GM18498 (cell line): ENCODE measurements around the gene TMEM95.
A peak's percentile ranks its signal among the peaks of the same experiment; 100 is the strongest.

Experiments used
- ATAC-seq: cut with Tn5 transposase; IDR thresholded peaks from one replicate; pipeline ENCODE4 v1.9.1; 2021; ENCODE audit warnings: mild to moderate bottlenecking, moderate library complexity; ENCODE audit not compliant: unreplicated experiment

The TMEM95 gene, protein sequence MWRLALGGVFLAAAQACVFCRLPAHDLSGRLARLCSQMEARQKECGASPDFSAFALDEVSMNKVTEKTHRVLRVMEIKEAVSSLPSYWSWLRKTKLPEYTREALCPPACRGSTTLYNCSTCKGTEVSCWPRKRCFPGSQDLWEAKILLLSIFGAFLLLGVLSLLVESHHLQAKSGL

DNA sequence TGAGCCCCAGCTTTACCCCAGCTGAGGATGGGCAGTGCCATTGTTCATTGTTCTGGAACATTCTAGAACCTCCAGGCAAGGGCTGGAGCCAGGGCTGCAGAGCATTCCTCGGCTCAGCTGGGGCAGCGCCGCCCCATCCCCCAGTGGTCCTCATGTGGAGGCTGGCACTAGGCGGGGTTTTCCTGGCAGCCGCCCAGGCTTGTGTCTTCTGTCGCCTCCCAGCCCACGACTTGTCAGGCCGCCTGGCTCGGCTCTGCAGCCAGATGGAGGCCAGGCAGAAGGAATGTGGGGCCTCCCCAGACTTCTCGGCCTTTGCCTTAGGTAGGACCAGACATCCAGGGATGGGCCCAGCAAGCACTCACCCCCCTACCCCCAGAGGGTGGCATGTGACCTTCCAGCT, at the start of gene TMEM95:
TSS of gene TMEM95 (plus strand) at position 104 of the 400 bp plus-strand sequence. CDS start at position 153, 49 bp downstream.
- no peak for ATAC-seq

DNA sequence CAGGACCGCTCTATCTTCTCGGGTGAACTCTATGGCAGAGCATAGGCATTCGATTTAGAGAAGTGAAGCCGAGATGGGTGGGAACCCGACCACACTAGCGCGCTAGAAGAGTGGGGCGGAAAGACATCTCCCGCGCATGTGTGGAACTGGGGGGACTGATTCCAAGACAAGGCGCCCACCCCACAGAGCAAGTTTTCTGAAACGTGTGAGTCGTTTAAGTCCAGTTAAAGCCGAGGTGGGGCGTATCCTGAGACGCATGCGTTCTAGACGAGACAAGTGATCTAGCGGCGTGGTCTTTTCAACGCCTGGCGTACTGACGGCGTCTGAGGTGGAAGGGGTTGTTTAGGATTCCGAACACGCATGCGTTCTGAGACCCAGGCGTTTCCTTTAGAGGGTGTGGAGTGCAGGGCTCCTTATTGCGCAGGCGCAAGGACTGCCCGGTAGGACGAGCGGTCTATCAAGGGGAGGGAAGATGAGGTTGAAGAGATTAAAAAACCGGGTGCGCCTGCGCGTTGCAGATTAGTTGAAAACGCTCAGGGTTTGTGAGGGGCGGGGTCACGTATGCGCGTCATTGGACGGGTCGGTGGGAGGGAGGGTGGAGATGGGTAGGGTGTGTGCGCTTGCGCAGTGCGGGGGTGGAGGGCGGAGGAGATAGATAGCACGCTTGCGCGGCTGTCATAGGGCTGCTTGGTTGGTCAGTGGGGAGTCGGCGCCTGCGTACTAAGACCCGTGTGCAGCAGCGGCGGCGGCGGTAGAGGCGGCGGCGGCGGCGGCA, 47.9 kb upstream of the TMEM95 start, which contains the start of gene EIF5A:
TSS of gene EIF5A (plus strand) at position 718 of the 775 bp plus-strand sequence. CDS start 2,008 bp downstream, outside the sequence.
- peak; percentile 78 for ATAC-seq

DNA sequence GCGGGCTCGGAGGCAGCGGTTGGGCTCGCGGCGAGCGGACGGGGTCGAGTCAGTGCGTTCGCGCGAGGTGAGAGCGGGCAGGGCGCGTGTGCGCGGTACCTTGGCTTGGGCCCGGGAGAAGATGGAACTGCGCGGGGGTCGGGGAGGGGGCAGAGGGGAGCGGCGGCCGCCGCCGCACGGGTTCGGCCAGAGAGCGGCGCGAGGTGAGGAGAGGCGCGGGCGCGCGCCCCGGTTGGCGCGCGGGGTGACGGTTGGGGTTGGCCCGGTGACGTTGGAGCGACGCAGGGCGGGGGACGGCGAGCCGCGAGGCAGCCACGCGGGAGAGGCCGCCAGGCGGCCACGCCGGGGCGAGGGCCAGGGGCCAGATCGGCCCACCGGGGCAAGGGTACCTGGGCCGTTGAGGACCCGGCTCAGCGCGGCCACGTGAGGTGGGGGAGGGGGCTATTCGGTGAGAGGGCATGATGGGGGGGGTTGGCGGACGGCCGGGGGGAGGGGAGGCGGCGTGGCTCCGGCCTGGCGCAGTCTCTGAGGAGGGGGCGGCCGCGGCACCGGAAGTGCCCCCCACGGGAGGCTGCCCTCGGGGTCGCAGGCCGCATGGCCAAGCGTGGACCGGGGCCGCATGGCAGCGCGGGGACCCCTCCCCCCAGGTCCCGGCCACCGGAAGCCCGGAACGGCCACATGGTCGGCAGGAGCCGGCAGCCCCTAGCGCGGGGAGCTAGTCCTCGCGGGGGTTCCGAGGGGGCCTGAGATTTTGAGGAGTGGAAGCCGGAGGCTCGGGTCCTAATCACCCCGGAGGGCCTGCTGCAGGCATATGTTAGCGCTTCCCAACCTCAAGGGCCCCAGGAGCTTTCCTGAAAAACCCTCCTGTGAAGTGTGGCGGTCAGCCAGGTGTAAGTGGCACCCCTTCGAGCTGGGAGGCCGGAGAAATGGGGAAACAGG, 47.0 kb upstream of the TMEM95 start:
- ATAC-seq = peak; percentile 0

DNA sequence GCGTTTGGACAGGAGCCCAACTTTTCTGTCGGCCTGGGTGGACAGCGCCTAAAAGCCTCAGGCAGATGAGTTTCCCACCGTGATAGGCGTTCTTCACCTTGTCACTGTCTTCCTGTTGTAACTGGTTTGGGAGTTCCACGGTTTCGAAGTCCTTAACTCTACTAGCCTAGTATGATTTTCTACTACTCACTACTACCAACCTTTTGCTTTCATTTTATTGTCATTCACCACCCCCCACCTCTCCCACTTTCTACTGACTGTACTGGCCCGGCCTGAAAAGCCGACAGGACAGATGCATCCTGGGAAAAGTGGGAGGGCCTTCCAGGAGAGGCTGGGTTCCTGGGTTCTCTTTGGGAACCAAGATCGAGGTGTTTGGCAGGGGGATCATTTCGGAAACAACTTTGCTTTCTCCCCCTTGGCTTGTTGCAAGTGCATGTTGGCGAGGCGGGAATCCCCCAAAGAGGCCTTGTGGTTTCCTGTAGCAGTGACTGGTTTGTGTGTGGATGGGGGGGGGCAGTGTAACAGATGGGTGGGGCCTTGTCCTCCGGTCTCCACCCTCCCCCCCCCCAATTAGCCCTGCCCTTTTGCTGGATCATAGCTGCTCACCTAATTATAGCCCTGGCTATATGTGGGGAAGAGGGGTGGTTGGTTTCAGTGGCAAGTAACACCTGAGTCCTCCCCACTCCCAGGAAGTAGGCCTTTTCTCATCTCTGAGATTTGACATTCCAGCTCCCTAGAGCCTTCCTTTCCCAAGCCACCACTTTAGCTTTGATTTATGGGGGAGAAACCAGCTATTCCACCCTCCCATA, 46.1 kb upstream of the TMEM95 start:
- ATAC-seq = peak; percentile 27

DNA sequence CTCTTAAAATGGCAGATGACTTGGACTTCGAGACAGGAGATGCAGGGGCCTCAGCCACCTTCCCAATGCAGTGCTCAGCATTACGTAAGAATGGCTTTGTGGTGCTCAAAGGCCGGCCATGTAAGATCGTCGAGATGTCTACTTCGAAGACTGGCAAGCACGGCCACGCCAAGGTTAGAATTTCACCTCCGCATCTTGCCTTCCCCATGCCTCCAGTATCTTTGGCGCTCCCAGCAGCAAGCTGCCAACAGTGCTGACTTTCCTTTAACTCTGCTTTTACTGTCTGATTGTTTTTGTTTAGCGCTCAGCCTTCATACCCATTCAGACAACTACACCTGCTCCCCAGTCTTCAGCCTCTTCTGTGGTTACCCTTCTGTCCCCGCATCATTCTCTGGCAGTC, 45.3 kb upstream of the TMEM95 start:
- no peak for ATAC-seq

DNA sequence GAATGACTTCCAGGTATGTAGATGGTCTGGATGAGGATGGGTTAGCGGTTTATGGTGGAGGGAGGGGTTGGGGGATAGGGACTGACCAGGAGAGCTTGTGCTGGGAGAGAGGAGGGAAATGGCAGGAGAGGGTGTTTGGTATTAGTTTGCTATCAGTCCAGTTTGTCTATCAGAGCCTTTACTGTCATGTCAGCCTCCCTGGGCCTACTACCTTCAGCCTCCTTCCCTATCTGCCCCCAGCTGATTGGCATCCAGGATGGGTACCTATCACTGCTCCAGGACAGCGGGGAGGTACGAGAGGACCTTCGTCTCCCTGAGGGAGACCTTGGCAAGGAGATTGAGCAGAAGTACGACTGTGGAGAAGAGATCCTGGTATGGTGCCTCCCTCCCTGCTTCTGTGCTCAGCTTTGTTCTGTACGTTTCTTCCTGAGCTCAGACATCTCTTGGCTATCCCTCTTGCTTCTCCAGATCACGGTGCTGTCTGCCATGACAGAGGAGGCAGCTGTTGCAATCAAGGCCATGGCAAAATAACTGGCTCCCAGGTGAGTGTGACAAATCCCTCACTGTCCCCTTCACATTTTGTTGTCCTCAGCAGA, 43.7 kb upstream of the TMEM95 start:
- no peak for ATAC-seq

DNA sequence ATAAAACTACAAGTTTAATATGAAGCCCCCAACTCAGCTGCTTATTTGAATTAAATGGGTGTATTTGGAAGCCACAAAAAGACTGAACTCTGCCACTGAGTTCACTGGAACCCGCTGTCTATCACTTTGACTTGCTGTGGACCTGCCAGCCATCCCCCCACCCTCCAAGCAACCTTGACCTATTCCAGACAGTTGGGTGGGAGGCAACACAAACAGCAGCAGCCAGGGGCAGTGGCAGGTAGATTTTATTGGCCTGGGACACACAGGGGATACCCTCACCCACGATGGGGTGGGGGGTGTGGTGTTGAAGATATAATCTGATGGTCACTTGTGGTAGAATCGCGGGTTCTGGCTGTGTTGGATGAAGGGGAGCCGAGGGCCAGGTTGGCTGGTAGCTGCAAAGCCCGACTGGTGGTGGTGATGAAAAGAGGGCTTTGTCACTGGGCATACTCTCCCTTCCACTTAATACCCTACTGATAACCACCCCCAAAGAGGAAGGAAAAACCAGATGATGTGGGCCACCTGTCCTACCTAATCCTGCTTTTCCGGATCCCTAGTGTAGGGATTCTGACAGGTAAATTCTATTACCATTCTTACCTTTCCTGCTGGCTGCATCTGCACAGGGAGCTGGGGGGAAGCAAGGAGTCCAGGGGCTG, 42.4 kb upstream of the TMEM95 start:
- ATAC-seq = no peak

DNA sequence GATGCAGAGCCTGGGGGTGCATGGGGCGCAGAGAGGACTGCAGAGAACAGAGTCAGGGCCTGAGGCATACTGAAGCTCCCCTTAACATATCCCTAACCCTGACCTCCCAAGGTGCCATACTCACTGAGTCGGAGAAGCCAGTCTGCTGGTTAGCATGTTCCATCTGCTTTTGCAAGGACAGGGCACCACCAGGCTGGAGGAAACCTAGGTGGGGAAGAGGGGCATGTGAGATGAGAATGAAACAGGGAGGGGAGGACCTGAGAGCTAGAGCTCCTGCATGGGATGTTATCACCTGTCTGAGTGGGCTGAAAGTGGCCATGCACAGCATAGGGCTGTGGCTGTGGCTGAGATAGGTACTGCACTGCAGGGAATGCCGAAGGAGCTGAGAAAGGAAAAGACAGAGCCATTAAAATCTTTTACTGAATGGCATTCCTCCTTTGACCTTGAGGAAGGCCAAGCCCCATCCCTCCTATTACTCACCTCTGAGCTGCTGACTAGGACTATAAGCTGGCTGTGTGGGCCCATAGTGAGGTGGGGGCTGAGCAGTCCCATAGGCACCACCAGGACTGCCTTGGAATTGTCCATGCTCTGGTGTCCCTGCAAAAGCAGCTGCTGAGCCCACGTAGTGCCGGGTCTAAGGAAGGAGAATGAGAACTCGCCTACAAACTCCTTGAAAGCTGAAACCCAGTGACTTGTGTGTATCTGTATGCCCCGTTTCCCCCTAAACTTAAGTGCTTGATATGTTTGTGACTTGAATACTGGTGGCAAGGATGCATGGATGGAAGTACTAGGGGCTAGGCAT, 41.7 kb upstream of the TMEM95 start:
- no peak for ATAC-seq

DNA sequence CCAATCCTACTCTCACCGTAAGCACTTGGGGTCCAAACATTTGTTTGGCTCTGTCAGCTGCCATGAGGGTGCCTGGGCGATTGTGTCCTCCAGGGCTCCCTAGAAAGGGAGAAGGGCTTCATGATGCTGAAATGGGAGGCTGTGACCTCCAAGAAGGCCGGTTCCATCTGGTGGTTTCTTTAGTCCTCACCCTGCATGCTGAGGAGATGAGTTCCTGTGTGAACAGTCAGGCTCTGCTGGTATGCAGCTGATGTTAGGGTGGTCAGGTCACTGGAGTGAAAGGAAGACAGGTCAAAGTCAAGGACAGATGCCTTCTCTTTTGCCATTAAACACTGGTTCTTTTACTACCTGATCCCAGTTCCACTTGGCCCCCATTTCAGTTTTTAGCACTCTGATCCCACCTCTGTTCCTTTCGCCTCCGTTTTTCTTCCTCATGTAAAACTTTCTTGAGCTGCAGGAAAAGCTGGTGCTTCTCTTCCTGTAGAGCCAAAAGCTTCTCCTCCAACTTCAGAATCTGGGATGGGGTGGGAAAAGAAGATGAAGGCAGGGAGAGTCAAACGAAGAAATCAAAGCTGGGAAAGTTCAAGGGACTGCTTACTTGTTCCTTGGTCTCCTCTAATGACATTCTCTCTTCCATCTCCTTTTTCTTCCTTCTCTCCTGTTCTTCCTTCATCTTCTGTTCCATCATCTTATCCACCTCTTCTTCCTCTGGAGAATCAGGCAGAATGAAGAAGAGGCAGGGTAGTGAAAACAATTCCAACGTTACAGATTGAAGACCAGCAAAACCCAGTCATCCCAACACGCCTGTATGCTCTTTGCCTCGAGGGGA, 40.9 kb upstream of the TMEM95 start:
- ATAC-seq = no peak

DNA sequence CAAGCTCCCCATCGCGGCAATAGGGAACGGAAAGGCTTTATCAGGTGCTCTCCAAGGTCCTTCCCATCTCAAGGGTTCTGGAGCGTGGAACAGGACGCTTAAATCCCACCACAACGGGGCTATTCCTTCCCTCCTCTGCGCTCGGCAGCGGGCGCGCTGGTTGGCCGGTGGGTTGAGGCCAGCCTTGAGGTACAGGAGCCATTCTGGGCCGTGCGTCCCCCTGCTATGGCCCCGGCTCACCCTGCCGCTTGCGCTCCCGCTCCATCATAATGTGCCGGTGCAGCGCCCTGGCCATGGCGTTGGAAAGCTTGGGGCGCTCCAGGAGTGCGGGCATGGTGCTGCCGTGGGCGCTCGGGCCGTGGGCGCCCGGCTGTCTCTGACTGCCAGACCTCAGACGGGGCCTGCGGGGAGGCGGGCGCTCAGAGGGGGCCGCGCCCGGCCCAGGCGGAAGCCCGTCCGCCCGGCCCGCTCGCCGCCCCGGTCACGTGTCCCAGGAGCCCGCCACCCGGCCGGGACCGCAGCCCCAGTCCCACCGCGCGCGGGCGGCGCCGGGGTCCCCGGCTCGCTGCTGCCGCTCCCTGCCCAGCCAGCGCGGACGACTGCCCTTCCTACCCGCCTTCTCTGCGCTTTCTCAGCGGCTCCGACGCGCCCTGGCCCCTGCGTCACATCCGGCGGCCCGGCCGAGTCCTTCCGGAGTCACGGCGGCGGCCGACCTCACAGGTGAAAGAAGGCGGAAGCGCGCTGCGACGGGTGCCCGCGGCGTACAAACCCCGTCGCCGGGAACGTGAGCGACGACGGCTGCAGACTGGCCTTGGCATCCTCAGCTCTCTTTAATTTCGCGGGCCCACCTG, 40.0 kb upstream of the TMEM95 start, which contains the start of gene GPS2:
TSS of gene GPS2 (minus strand) at position 642 of the 851 bp plus-strand sequence. CDS start at position 334, 308 bp downstream.
- peak; percentile 68 for ATAC-seq

DNA sequence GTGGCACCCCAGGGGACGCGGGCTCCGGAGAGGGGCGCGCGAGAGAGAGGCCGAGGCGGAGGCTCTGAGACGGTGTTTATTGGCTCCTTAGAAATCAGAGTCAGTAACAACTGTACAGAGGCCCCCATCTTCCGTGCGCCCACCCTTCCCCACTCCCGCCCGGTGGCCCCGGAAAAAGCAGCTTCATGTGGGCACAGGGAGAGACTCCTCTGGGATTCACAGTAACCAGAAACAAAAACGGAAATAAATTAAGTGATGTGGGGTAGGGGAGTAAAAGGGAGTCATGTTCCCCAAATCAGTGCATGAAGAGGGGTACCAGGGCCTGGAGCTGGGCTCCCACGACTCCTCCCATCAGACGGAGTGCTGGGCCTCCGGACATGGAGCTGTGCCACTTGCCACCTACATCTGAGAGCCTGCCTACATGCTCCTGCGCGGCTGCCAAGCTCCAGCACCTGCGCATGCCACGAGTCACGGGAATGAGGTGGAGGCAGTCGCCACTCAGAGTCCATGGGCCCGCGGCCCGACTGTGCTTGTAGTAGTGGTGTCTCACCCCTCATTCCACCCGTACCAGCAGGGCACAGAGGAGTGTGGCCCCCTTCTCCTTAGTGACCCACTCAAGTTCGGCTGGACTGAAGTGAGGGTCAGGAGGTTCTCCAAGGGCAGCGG, 39.3 kb upstream of the TMEM95 start:
- no peak for ATAC-seq

DNA sequence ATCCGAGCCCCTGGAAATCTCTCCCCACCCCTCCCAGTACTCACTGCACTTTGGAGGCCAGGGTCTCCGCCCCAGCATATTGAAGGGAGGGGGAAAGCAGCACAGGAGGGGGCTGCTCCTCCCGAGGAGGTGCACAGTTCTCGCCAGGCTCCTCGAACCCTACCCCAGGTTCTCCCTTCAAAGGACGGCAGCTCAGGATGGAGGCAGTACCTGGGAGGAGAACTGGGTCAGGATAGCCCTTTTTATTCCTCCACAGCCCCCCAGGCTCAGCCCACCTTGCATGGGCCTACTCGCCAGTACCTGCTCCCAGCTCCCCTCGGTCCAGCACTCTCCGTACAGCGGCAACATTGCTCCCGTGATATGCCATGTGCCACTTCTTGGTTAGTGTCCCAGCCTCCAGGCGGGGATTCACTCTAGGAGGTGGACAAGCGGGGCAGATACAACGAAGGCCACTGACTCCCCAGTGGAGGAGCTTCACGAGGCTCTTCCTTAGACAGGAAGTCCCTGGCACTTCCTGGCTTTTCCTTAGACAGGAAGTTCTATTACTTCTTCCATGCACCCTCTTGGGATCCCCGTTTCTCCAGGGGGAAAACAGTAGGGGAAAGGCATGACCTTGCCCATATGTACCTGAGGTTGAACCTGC, 37.7 kb upstream of the TMEM95 start:
- ATAC-seq = no peak

DNA sequence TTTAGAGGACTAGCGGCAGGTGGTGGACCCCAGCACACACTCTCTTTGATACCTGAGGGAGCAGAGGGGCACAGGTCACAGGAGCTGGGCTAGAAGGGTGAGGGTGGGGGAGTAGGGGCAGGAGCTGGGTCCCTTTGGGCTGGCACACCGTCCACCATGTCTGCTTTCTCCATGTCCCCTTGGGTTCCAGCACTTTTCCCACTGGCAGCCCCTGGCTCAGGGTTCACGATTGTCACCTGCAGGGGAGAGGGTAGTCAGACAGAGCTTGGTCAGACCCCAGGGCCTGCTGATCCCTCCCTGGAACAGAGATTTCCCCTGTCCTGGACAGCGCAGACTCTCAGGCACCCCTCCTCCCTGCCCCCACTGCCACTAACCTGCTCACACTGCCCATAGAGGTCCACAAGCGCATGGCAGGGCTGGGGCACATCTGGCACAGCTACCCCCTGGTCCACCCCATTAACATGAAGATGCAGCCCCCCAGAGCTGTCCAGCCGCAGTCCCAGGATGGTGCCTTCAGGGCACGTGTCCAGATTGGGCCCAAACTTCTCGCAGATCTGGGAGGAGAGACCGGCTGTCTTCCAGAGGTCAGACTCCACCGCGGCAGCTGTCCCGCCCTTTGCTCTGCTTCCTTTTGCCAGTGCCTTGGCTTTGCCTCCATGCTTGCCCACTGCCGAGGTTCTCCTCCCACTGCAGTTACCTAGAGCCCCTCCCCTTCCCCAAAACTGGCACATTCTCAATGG, 36.7 kb upstream of the TMEM95 start:
- no peak for ATAC-seq

DNA sequence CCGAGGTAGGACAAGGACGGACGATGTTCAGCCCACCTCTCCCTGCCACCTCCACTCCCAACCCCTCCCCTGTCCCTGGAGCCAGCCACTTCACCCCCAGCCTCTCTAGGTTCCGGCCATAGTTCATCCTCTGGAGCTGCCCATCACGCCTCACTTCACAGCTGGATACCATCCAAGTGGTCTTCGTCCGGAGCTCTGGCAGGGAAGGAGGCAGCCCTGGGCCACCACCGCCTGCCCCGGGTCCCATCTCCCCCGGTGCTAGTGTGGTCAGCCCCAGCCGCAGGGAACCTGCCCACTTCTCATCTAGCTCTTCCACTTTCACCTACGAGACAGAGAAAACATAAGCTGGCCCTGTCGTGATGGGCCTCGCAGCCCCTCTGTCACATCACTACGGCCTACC, 33.5 kb upstream of the TMEM95 start:
- no peak for ATAC-seq

DNA sequence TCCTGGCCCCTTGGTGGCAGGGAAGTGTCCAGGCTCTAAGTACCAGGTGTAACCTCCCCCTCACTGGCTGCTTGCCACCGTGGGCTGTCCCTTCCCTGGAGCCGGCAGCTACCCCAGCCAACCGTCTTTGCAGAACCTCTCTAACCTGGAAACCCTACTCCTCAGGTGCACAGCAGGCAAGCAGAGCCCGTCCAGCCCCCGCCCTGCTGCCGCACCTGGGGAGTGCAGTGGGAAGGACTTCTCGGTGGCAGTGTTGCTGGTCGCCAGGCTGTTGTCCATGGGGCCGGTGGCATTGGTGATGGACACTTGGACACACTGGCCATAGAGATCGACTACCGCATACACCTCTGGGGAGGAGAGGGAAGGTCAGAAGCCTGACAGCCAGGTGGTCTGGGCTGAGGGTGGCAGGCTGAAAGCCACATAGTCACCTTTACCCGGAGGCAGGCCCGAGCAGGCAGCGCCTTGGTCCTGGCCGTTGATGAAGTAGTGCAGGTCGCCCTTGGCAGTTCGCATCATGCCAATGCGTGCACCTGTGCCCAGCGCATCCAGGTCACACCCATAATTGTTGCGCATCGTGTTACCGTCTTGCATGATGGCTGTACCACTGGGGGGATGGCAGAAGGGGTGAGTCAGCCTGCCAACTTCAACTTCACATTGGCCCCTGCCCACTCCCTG, 32.3 kb upstream of the TMEM95 start:
- ATAC-seq = no peak
